ENCODE results near the gene TRPC4AP. TPM values are rescaled to one million over a fixed set of nuclear protein-coding genes. Genes with fewer than 3 reads are reported as not detected.
A peak's percentile ranks its signal among the peaks of the same experiment; 100 is the strongest.

TRPC4AP gene
- total RNA-seq, 4 donors from 2014 or later, result 57.3 to 85.3 (median 70.1) TPM

DNA sequence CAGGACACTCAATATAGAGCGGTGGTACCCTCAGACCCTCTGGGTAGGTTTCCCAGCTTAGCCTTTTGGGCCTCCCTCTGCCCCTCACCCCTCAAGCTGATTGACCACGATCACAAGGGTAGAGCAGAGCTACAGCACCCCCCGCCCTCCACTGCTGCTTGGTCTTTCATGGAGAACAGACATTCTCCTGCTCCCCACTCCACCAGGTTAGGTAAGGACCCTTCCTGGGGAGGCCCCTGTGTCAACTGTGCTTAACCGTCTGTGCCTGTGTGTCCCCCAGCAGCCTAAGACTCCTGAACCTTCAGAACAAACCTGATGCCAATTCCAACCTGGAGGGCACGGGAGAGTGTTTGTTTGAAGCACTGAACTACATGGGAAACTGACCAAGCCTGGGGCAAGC is 125.2 kb downstream of the TRPC4AP start:
- no peaks in the 10 kb centered on the region for H3K9me3 ChIP-seq
- no peak overlapping the region for H3K27ac ChIP-seq
- intact Hi-C loops (cut with DNase I; ENCODE audit: low total_unique reads), result no loop called here
- whole genome bisulfite sequencing, 2 donors (ENCODE audit: low coverage in 1 of 2), result 91% methylated on average over 5 of the region's 5 CpGs; no CpG with 5 or more reads in 1 of the 2 donors
- no peak for DNase-seq
- no peak overlapping the region for H3K4me3 ChIP-seq
- in situ Hi-C loops (cut with MboI; ENCODE audit: low pct_ligation_motif_present in 1 of 4, low pct_unique_long_range_greater_than_20kb in 1 of 4, low sequenced_read_pairs in 3 of 4), result no loop called here
- H3K36me3 ChIP-seq, result no peaks in the 10 kb centered on the region
- H3K4me1 ChIP-seq, result no peaks in the 10 kb centered on the region
- TF ChIP-seq EP300 (IDR thresholded peaks at IDR 0.05; ENCODE audit: low read depth) (no peak), POLR2A (IDR thresholded peaks at IDR 0.05) (no peak), POLR2AphosphoS5 (IDR thresholded peaks at IDR 0.05) (no peak)
- TF ChIP-seq, protein P1, sequence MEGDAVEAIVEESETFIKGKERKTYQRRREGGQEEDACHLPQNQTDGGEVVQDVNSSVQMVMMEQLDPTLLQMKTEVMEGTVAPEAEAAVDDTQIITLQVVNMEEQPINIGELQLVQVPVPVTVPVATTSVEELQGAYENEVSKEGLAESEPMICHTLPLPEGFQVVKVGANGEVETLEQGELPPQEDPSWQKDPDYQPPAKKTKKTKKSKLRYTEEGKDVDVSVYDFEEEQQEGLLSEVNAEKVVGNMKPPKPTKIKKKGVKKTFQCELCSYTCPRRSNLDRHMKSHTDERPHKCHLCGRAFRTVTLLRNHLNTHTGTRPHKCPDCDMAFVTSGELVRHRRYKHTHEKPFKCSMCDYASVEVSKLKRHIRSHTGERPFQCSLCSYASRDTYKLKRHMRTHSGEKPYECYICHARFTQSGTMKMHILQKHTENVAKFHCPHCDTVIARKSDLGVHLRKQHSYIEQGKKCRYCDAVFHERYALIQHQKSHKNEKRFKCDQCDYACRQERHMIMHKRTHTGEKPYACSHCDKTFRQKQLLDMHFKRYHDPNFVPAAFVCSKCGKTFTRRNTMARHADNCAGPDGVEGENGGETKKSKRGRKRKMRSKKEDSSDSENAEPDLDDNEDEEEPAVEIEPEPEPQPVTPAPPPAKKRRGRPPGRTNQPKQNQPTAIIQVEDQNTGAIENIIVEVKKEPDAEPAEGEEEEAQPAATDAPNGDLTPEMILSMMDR (IDR thresholded peaks at IDR 0.05), result no peak
- no peaks in the 10 kb centered on the region for H3K27me3 ChIP-seq

DNA sequence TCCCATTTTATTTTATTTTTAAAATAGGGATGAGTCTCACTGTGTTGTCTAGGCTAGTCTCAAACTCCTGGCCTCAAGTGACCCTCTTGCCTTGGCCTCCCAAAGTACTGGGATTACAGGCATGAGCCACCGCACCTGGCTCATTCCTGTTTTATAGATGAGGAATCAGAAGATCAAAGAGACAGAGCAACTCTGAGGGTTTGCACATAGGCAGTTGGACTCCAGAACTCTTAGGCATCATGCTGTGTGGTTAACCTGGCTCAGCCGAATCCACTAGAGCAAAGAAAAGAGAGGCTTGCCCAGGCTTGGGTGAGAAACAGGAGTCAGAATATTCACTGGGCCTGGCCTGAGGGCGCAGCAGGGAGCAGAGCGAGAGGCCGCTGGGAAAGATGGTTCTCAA is 127.6 kb downstream of the TRPC4AP start:
- in situ Hi-C loops (cut with MboI; ENCODE audit: low pct_ligation_motif_present in 1 of 4, low pct_unique_long_range_greater_than_20kb in 1 of 4, low sequenced_read_pairs in 3 of 4), result no loop called here
- 90 to 96% methylated on average over 4 to 5 of the region's 5 CpGs for WGBS, 2 donors (ENCODE audit: low coverage in 1 of 2)
- no peak for DNase-seq

DNA sequence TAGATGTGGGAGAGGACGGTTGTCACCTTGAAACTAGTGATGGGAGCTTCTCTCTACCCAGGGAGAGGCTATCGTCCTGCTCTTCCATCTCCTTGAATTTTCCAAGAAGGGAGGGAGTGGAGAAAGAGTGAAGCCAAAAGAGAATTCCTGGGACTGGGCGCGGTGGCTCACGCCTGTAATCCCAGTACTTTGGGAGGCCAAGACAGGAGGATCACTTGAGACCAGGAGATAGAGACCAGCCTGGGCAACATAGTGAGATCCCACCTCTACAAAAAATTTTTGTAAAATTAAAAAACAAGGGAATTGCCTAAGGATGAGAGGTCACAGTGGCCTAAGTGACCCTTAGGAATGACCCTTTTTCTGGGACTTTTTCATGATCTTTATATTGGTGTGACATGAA is 128.1 kb downstream of the TRPC4AP start:
- TF ChIP-seq, protein P1 (IDR thresholded peaks at IDR 0.05), result no peak
- TF ChIP-seq EP300 (IDR thresholded peaks at IDR 0.05; ENCODE audit: low read depth) (no peak), POLR2AphosphoS5 (IDR thresholded peaks at IDR 0.05) (no peak), POLR2A (IDR thresholded peaks at IDR 0.05) (no peak)
- peaks cover 0 to 9% (median 3%) of the 10 kb centered on the region in 4 donors for H3K4me1 ChIP-seq
- no peak overlapping the region for H3K4me3 ChIP-seq
- no peak for DNase-seq
- in situ Hi-C loops (cut with MboI; ENCODE audit: low pct_ligation_motif_present in 1 of 4, low pct_unique_long_range_greater_than_20kb in 1 of 4, low sequenced_read_pairs in 3 of 4), result no loop called here
- 96 to 100% methylated on average over 2 to 5 of the region's 5 CpGs for WGBS, 2 donors (ENCODE audit: low coverage in 1 of 2)
- no peaks in the 10 kb centered on the region for H3K36me3 ChIP-seq
- no peaks in the 10 kb centered on the region for H3K9me3 ChIP-seq
- no peaks in the 10 kb centered on the region for H3K27me3 ChIP-seq
- H3K27ac ChIP-seq, result no peak overlapping the region
- intact Hi-C loops (cut with DNase I; ENCODE audit: low total_unique reads), result no loop called here

More for the DNA sequence above, 127.6 kb downstream of the TRPC4AP start:
- no peaks in the 10 kb centered on the region for H3K36me3 ChIP-seq
- H3K9me3 ChIP-seq, result no peaks in the 10 kb centered on the region
- no peaks in the 10 kb centered on the region for H3K27me3 ChIP-seq
- no peak overlapping the region for H3K27ac ChIP-seq
- no peak overlapping the region for H3K4me3 ChIP-seq
- intact Hi-C loops (cut with DNase I; ENCODE audit: low total_unique reads), result no loop called here
- peaks cover 0 to 6% (median 3%) of the 10 kb centered on the region in 4 donors for H3K4me1 ChIP-seq
- TF ChIP-seq POLR2AphosphoS5 (IDR thresholded peaks at IDR 0.05) (no peak), EP300 (IDR thresholded peaks at IDR 0.05; ENCODE audit: low read depth) (no peak), POLR2A (IDR thresholded peaks at IDR 0.05) (no peak)
- TF ChIP-seq, protein P1 (IDR thresholded peaks at IDR 0.05), result no peak

DNA sequence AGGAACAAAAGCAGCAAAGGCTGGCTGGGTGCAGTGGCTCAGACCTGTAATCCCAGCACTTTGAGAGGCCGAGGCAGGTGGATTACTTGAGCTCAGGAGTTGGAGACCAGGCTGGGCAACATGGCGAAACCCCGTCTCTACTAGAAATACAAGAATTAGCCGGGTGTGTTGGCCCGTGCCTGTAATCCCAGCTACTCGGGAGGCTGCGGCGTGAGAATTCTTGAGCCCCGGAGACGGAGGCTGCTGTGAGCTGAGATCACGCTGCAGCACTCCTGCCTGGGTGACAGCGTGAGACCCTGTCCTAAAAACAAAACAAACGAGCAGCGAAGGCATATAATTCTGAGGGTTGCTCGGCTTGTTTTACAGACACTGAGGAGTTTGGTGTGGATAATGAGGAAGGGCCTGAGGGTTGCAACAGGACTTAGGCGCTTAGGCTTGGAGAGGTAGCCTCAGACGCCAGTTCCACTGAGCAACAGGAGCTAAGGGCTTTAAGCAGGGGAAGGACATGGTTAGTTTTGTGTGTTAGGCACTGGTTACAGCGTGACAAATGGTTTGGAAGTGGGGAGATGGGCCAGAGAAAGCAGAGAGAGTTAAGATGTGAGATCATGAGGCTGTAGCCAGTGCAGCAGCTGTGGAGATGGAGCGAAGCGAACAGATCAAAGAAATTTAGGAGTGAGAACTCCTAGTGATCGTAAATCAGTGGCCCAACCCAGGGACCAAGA is 135.7 kb downstream of the TRPC4AP start:
- 84 to 92% methylated on average over 6 to 21 of the region's 21 CpGs for WGBS, 2 donors (ENCODE audit: low coverage in 1 of 2)
- TF ChIP-seq EP300 (IDR thresholded peaks at IDR 0.05; ENCODE audit: low read depth), result no peak
- TF ChIP-seq, protein P1 (IDR thresholded peaks at IDR 0.05), result no peak
- TF ChIP-seq POLR2A (IDR thresholded peaks at IDR 0.05), result no peak
- TF ChIP-seq POLR2AphosphoS5 (IDR thresholded peaks at IDR 0.05), result no peak
- intact Hi-C loops (cut with DNase I; ENCODE audit: low total_unique reads), result loop anchor here (5.0 kb wide), 1 partner anchor 85 kb away; the partner anchor contains the start of gene GGT7
- Histone ChIP-seq H3K4me1 (peaks cover 11 to 30% (median 16%) of the 10 kb centered on the region in 4 donors), H3K4me3 (no peak overlapping the region), H3K27me3 (no peaks in the 10 kb centered on the region), H3K36me3 (no peaks in the 10 kb centered on the region), H3K9me3 (no peaks in the 10 kb centered on the region), H3K27ac (peak overlapping the region in 1 of 4 donors; percentile 91)
- DNase-seq, result no peak
- in situ Hi-C loops (cut with MboI; ENCODE audit: low pct_ligation_motif_present in 1 of 4, low pct_unique_long_range_greater_than_20kb in 1 of 4, low sequenced_read_pairs in 3 of 4), result loop anchor here in 3 of 4 donors (5.0 kb wide), 1 partner anchor 85 kb away; the partner anchor contains the start of gene GGT7 (in 3 of the 3)

Data from transverse colon (tissue), 4 donors.